ENCODE measurements around the gene DUS1L.
A peak's percentile ranks its signal among the peaks of the same experiment; 100 is the strongest.

DUS1L gene

DNA sequence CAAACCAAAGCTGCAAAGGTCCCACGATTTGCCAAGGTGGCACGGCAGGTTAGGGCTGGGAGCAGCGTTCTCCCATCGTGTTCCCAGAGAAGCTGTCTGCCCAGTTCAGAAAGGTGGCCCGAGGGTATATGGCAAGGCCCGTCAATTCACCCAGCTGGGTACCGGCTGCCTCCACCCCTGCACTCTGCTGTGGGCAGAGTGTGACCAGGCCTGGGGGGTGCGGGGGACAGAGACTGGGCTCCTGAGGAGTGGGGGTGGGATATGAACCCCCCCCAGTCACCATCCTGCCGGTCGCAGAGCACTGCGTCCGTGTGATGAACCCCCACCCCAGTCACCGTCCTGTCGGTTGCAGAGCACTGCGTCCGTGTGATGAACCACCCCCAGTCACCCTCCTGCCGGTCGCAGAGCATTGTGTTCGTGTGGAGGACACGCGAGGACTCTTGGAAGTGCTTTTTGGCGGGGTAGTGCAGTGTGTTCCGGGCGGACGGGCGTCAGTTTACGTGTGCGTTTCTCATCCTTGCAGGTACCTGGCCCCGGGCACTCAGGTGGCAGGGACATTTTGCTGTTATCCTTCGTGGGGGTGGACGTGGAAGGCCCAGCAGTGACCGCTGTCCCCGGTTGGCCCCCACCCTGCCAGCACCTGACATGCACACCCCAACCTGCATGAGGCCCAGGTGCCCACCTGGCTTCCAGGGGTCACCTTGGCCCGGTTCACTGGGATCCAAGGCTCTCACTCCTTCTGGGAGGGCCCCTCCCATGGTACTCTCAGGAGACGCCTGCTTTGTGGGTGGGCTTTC lies 35.1 kb upstream of the DUS1L start:
- DNase-seq: no peak

DNA sequence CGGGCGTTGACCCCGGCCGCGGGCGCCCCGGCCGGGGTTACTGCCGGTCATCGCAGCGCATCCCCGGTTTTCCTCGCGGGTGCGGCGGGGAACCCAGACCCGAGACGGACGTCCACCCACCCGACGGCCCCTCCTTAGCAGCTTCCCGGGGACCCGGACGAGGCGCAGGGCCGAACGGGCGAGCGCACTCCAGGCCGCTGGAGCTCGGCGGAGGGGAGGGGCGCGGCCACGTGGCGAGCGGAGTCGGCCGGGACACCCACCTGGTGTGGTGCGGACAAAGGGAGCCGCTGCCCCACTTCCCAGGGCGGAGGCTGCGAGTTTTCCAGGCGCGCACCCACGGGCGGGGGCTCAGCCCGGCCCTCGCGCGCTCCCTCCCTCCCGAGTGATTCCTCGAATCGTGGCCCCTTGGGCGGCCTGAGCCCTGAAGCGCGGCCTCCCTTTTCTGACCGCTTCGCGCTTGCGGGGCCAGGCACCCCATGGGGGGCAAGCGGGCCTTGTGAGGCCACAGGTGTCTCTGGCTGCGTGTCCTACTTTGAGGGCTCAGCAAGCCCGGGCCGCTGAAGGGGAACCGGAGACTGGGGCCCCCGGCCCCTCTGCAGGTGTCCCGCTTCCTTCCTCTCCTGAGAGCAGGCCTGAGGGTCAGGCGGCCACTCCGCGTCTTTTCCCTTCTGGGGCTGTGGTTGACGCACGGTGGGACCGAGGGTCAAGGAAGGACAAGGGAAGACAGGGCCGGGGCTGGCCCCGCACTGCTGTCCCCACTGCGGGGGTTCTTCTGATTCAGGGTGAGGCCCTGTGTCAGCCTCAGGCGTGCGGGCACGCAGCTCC lies 33.5 kb upstream of the DUS1L start:
- DNase-seq: no peak

- peak; percentile 97 for DNase-seq
These were observed 32.8 kb upstream of the DUS1L start, which contains the start of gene FASN for GRCh38 chr17:82098169-82098938. Gene FASN (minus strand): TSS chr17:82098236. CDS start chr17:82096445, 1,791 bp downstream.

- no peak for DNase-seq
These were observed 32.2 kb upstream of the DUS1L start for GRCh38 chr17:82097919-82098168.

DNA sequence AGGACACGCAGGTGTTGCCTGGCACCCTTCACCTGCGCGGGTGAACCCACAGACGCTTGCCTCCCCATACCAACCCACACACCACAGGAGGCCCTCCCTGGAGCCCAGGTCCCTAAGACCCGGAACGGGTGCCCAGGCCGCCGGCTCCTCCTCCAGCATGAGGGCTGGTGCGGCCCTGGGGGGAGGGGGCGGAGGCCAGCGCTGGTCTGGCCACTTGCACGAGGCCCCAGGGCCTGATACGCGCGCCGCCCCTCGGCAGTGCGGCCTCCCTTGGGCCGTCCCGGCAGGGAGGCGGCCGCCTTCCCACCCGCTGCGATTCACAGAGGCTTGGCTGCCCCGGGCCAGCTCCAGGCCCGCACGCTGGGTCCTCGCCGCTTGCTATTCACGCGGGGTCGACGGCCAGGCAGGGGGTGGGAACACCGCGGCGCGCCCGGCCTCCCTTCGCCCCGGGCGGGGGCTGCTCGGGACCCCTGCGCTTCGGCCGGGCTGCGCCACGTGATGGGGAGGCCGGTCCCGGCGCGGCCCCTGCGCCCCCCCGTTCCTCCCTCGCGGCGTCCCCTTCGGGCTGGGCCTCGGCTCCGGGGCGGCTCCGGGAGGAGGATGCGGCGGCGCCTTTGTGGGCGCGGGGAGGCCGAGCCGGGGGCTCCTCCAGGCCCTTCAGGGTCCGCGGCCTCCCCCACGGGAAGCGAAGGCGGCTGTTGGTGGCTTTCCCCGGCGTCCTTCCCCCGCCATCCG lies 31.7 kb upstream of the DUS1L start:
- peak; percentile 43 for DNase-seq

DNA sequence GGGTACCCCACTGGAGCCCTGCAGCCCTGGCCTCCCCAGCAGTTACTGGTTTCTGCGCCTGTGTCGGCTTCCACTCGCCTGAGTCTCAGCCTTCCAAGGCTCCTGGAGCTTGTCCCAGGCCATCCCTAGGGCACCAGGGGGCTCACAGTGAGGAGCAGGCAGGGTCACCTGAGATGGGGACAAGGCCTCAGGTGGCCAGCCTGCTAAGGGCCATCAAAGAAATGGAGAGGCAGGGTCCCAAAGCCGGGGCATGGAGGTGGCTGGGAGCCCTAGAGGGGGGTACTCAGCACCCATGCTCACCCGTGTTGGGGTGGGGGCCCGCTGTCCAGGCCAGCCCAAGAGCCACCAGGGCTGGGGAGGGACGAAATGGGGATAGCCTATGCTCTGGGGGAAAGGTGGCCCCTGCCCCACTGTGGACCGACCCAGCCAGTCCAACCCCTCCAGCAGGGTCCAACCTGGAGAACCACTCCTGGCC lies 31.1 kb upstream of the DUS1L start:
- DNase-seq: no peak

GRCh38 chr17:82095777-82096708 lies 30.4 kb upstream of the DUS1L start:
- DNase-seq: no peak

- no peak for DNase-seq
These were observed 29.6 kb upstream of the DUS1L start for GRCh38 chr17:82094931-82095776.

GRCh38 chr17:82092995-82093751 lies 27.6 kb upstream of the DUS1L start:
- DNase-seq: no peak

DNA sequence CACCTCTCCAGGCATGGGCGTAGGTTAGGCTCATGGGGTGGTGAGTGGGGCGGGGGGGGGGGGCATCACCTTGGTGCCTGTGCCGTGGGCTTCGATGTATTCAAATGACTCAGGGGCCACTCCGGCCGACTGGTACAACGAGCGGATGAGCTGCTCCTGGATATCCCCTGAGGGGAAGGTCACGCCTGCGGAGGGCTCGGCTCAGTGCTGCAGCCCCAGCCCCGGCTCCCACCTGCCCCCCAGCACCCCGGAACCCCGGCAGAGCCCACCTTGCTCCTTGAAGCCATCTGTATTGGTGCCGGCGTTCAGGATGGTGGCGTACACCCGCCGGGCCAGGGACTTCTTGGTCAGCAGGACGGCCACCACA lies 27.0 kb upstream of the DUS1L start:
- DNase-seq: no peak

DNA sequence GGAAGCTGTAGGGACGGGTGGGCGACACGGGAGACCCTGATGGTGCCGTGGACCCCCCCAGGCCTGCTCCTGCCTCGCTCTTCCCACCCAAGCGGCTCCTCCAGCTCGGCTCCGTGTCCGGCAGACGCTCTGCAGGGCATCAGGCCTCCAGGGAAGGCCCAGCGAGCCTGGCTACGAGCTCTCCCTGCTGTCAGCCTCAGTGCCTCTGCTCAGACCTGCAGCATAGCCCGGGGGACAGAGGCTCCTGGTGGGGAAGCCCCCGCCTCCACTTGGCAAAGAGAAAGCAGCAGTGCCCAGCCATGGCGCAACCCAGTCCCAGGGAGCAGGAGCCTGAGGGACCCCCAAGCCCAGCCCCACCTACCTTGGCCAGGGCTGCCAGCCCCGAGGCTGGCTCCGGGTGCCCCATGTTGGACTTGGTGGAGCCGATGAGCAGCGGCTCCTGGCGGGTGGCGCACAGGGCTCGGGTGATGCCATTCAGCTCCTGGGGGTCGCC lies 26.5 kb upstream of the DUS1L start:
- no peak for DNase-seq

GRCh38 chr17:82091264-82092066 lies 25.9 kb upstream of the DUS1L start:
- no peak for DNase-seq

DNA sequence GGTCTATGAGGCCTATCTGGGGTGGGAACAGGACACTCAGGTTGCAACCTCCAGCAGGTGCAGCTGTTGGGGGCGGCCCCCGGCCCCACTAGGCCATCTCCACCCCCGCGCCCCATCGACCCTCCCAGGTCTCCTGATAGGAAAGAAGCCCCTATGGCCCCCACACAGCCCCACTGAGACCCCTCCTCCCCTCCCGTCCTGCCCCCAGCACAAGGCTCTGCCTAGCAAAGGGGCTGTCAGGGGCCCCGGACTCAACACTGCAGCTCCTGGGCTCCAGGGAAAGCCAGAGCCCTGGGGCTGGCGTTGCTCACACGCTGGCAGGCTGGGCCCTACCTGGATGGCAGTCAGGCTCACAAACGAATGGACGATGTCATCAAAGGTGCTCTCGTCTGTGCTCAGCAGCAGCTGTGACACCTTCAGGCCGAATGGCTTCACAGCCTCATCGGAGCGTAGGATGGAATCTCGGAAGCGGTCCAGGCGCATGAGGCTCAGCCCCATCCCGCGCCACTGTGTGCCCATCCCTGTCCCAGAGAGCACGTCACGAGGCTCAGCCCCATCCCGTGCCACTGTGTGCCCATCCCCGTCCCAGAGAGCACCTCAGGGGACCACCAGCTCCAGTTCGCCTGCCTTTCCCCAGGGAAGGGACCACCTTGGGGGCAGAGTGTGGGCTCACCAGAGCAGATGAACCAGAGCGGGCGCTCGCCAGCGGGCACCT lies 25.1 kb upstream of the DUS1L start:
- DNase-seq: no peak

GRCh38 chr17:82089723-82090548 lies 24.3 kb upstream of the DUS1L start:
- no peak for DNase-seq

DNA sequence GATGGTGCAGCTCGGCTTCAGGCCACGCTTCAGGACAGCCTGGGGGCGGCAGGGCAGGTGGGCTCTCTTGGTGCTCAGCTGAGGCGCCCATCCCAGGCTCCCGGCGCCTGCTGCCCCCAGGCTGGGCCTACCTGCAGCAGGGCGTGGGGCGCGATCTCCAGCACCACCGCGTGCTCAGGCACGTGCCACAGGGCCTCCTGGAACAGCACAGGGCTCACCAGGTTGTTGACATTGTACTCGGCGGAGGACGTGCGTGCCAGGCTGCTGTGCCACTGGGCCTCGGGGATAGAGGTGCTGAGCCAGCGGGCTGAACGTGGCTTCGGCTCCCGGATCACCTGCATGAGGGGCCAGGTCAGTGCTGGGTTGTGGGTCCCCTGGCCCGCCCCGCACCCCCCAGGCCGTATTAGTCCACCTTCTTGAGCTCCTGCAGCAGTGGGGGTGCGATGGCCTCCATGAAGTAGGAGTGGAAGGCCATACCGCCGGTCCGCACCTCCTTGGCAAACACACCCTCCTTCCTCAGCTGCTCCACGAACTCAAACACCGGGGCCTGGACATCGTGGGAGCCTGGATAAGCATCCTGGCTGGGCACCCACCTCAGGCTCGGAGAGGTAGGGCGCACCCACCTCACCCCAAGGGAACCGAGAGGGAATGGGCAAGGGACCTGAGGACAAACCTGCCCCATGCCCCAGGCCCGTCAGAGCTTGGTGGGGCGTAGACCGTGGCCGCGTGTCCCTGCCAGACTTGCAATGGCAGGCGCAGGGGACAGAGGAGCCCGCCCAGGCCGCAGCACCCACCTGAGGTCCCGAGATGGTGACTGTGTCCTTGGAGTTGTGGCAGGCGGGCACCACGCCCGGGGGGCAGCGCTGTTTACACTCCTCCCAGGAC lies 23.5 kb upstream of the DUS1L start:
- no peak for DNase-seq

Data from inflammatory macrophage treated with lipopolysaccharide for 4 hours (primary cell).